Skeletal muscle tissue (tissue), 4 donors: ENCODE measurements around the gene BASP1. TPM values are rescaled to one million over a fixed set of nuclear protein-coding genes. Genes with fewer than 3 reads are reported as not detected.

Source experiments
- H3K27ac ChIP-seq: one replicate; pipeline ENCODE4 v1.7.0; 2013; ENCODE audit warnings: mild to moderate bottlenecking, low read depth, low read length, inconsistent platforms
- H3K27me3 ChIP-seq, 3 donors: one replicate each; pipeline ENCODE4 v1.7.0; 2013; ENCODE audit warnings: low read length in 3 of 3; ENCODE audit not compliant: control insufficient read depth in 3 of 3, insufficient read depth in 3 of 3
- H3K36me3 ChIP-seq, 3 donors: one replicate each; pipeline ENCODE4 v1.7.0; 2013; ENCODE audit warnings: low read length in 3 of 3; ENCODE audit not compliant: control insufficient read depth in 3 of 3, insufficient read depth in 3 of 3
- H3K4me1 ChIP-seq, 3 donors: one replicate each; pipeline ENCODE4 v1.7.0; 2013; ENCODE audit warnings: low read length in 3 of 3, mild to moderate bottlenecking in 3 of 3; ENCODE audit not compliant: control insufficient read depth in 3 of 3, insufficient read depth in 3 of 3
- H3K4me3 ChIP-seq, 3 donors: one replicate each; pipeline ENCODE4 v1.7.0; 2013; ENCODE audit warnings: low read length in 3 of 3
- H3K9ac ChIP-seq, 3 donors: one replicate each; pipeline ENCODE4 v1.7.0; 2013; ENCODE audit warnings: low read length in 3 of 3, mild to moderate bottlenecking in 3 of 3, moderate library complexity in 2 of 3, low read depth in 1 of 3
- H3K9me3 ChIP-seq, 3 donors: one replicate each; pipeline ENCODE4 v1.7.0; 2013; ENCODE audit warnings: low read length in 3 of 3; ENCODE audit not compliant: control insufficient read depth in 3 of 3
- total RNA-seq: library from RNA; depleted of rRNA; stranded (reverse); fragments of >200 nt; gene quantifications from one replicate; pipeline ENCODE4 v1.2.3, GENCODE V29; 2014
- donor health status: Osteomylitis.

The BASP1 gene
- total RNA-seq, 1 donor from 2014 or later = 12.5 TPM

DNA sequence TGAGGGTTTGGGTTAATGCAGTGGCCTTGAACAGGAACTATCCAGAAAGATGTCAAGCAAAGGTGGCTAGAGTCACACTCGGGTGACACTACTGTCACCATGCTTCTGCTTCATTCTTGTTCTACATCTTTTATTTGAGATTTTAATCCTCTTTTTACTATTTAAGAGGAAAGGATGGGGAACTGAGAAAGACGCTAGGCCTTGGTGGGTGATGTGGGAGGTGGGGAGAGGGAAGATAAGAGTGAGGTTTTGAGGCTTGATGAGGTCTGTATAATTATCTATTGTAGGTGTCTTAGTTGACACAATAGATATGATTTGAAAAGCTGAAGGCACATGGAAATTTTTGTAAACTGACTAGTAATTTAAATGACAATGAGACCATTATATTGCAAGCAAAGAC is 3.5 kb upstream of the BASP1 start:
- H3K4me3 ChIP-seq = no peak overlapping the region
- H3K27me3 ChIP-seq = peaks cover 23 to 33% (median 26%) of the 10 kb centered on the region in 3 donors
- no peaks in the 10 kb centered on the region for H3K36me3 ChIP-seq
- H3K9ac ChIP-seq = no peak overlapping the region
- H3K4me1 ChIP-seq = peaks cover 6 to 10% (median 7%) of the 10 kb centered on the region in 3 donors
- no peak overlapping the region for H3K27ac ChIP-seq
- no peaks in the 10 kb centered on the region for H3K9me3 ChIP-seq

DNA sequence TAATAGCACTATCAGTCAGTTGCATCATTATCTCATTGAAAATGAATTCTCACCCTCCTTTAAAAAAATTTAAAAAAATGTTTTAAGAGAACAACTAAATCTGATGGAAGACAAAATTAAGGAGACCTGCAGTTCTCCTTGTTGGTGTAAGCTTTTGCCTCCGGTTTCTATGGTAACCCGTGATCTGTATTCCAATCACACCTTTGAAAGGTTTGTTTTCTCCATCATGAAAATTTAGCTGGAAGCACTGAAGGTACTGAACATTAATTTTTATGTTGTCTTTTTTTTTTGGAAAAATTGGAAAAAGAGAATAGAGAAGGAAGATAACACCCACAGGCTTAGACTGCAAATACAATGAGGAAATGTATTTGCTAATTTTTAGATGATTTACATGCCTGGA is 2.5 kb upstream of the BASP1 start:
- peaks cover 26 to 42% (median 34%) of the 10 kb centered on the region in 3 donors for H3K27me3 ChIP-seq
- H3K9me3 ChIP-seq = no peaks in the 10 kb centered on the region
- H3K9ac ChIP-seq = no peak overlapping the region
- H3K36me3 ChIP-seq = no peaks in the 10 kb centered on the region
- H3K4me1 ChIP-seq = peaks cover 6 to 11% (median 7%) of the 10 kb centered on the region in 3 donors
- no peak overlapping the region for H3K27ac ChIP-seq
- H3K4me3 ChIP-seq = no peak overlapping the region

DNA sequence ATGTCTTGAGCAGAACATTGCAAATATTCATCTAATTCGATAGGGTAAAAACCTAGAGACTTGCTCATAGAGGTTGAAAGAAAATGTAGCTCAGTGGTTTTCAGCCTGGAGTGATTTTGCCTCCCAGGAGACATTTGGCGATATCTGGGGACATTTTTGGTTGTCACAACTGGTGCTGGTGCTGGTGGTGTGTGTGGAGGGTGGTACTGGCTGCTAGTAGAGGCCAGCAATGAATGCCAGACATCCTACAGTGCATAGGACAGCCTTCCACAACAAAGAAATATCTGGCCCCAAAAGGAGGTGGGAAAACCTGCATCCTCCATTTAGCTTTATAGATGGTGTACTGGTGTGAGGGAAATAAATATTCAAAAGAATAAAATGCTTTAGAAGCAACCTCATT is 2.1 kb upstream of the BASP1 start:
- Histone ChIP-seq H3K9ac (no peak overlapping the region), H3K4me1 (peaks cover 6 to 11% (median 7%) of the 10 kb centered on the region in 3 donors), H3K4me3 (no peak overlapping the region), H3K9me3 (no peaks in the 10 kb centered on the region), H3K36me3 (no peaks in the 10 kb centered on the region), H3K27me3 (peaks cover 26 to 40% (median 30%) of the 10 kb centered on the region in 3 donors), H3K27ac (no peak overlapping the region)

- H3K4me1 ChIP-seq = peaks cover 6 to 11% (median 7%) of the 10 kb centered on the region in 3 donors
- H3K4me3 ChIP-seq = peak overlapping the region; percentile 35 to 47 (median 43)
- H3K27me3 ChIP-seq = peaks cover 30 to 42% (median 30%) of the 10 kb centered on the region in 3 donors
- H3K27ac ChIP-seq = no peak overlapping the region
- no peaks in the 10 kb centered on the region for H3K36me3 ChIP-seq
- no peak overlapping the region for H3K9ac ChIP-seq
- H3K9me3 ChIP-seq = no peaks in the 10 kb centered on the region
Measured at GRCh38 chr5:17216176-17216973, 1.1 kb upstream of the BASP1 start.

GRCh38 chr5:17216974-17217492 is 398 bp upstream of the BASP1 start:
- H3K27ac ChIP-seq = no peak overlapping the region
- peak overlapping the region; percentile 4 to 43 (median 13) for H3K4me3 ChIP-seq
- H3K27me3 ChIP-seq = peaks cover 30 to 37% (median 30%) of the 10 kb centered on the region in 3 donors
- no peaks in the 10 kb centered on the region for H3K36me3 ChIP-seq
- H3K9me3 ChIP-seq = no peaks in the 10 kb centered on the region
- H3K9ac ChIP-seq = no peak overlapping the region
- peaks cover 6 to 11% (median 7%) of the 10 kb centered on the region in 3 donors for H3K4me1 ChIP-seq

GRCh38 chr5:17218353-17219005 is 1.0 kb downstream of the BASP1 start:
- H3K36me3 ChIP-seq = no peaks in the 10 kb centered on the region
- H3K27me3 ChIP-seq = peaks cover 30 to 37% (median 36%) of the 10 kb centered on the region in 3 donors
- no peaks in the 10 kb centered on the region for H3K9me3 ChIP-seq
- H3K9ac ChIP-seq = peak overlapping the region; percentile 2 to 66 (median 33)
- peak overlapping the region; percentile 7 for H3K27ac ChIP-seq
- peaks cover 6 to 11% (median 7%) of the 10 kb centered on the region in 3 donors for H3K4me1 ChIP-seq
- peak overlapping the region; percentile 57 to 71 (median 64) for H3K4me3 ChIP-seq

DNA sequence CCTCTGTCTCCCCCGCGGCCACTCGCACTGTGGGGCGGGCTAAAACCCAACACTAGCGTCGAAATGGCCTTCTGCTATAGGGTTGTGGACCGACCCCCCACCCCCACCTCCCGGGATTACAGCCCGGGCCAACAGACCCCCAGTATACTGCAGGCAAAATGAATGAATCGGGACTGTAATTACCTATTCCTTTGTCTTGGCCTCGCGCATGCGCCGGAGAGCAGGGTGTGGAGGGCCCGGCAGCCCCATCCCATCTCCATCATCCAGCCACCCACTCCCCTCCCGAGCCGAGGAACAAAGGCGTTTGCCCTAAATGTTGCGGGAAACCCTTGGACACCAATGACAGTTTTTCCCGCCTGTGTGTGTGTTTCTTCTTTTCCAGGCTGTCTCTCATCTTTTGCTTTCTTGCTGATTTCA is 1.6 kb downstream of the BASP1 start:
- H3K4me1 ChIP-seq = peaks cover 6 to 11% (median 7%) of the 10 kb centered on the region in 3 donors
- peak overlapping the region in 2 of 3 donors; percentile 2 to 33 for H3K9ac ChIP-seq
- H3K27me3 ChIP-seq = peaks cover 32 to 37% (median 36%) of the 10 kb centered on the region in 3 donors
- no peaks in the 10 kb centered on the region for H3K36me3 ChIP-seq
- H3K4me3 ChIP-seq = peak overlapping the region; percentile 57 to 71 (median 64)
- H3K27ac ChIP-seq = no peak overlapping the region
- H3K9me3 ChIP-seq = no peaks in the 10 kb centered on the region

DNA sequence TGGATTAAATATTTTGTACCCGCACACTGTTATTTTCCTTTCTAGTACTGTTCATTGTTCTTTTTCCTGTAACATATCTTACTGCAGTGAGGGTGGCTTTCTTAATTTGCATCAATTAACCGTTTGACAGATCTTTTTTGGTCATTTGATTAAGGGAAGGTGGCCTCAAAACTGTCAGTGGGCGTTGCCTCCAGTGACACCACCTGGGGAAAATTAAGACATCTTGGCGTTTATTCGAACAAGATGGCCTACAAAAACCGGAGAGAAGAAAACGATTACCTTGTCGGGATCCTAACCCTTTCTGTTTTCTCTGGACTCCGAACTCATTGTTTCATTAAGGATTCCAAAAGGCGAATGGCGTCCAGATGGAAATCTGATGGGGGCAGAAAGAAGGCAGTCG is 2.0 kb downstream of the BASP1 start:
- peaks cover 6 to 11% (median 7%) of the 10 kb centered on the region in 3 donors for H3K4me1 ChIP-seq
- no peaks in the 10 kb centered on the region for H3K9me3 ChIP-seq
- H3K27me3 ChIP-seq = peaks cover 32 to 37% (median 36%) of the 10 kb centered on the region in 3 donors
- no peak overlapping the region for H3K27ac ChIP-seq
- H3K9ac ChIP-seq = no peak overlapping the region
- no peak overlapping the region for H3K4me3 ChIP-seq
- no peaks in the 10 kb centered on the region for H3K36me3 ChIP-seq

GRCh38 chr5:17219992-17220391 is 2.6 kb downstream of the BASP1 start:
- Histone ChIP-seq H3K4me3 (no peak overlapping the region), H3K4me1 (peaks cover 6 to 11% (median 7%) of the 10 kb centered on the region in 3 donors), H3K27me3 (peaks cover 32 to 38% (median 37%) of the 10 kb centered on the region in 3 donors), H3K36me3 (no peaks in the 10 kb centered on the region), H3K9me3 (no peaks in the 10 kb centered on the region), H3K9ac (no peak overlapping the region), H3K27ac (no peak overlapping the region)
